HepG2 (cell line): ENCODE results near the gene KIAA1217. TPM values are rescaled to one million over a fixed set of nuclear protein-coding genes. Genes with fewer than 3 reads are reported as not detected.

Source experiments
- ATAC-seq: fragments of 200-7000 bp; cut with Tn5 transposase; 3 replicates; pipeline ENCODE4 v1.9.1; 2020; ENCODE audit warnings: mild to moderate bottlenecking, moderate library complexity
- BruUV-seq: library from RNA; stranded (reverse); fragments of 400-500 nt; replicated peaks from 2 replicates; lab custom pipeline; 2021; lab: Mats Ljungman, UMichigan
- CTCF ChIA-PET: fragments of 300-600 bp; formaldehyde crosslinking; extraction: SDS; loops from one replicate; lab custom pipeline; 2021; ENCODE audit warnings: low total read pairs, inconsistent platforms, low intra/inter-chr PET ratio; lab: Yijun Ruan, JAX
- POLR2A ChIA-PET: fragments of 350-600 bp; sonication (Branson Sonifier 250); formaldehyde crosslinking; loops from one replicate; lab custom pipeline; 2020; ENCODE audit warnings: antibody characterized with exemption, inconsistent platforms; lab: Yijun Ruan, JAX
- DNase-seq: peaks from one replicate; pipeline ENCODE4 v3.0.0-alpha.2; 2015; ENCODE audit warnings: low spot score
- FAIRE-seq: peaks from 3 replicates; lab custom pipeline; 2011; peaks lifted over from hg19 to GRCh38; lab: Jason Lieb, UNC
- H2AFZ ChIP-seq: one replicate; pipeline ENCODE4 v1.6.1; 2011; ENCODE audit warnings: low read length, inconsistent platforms
- H3K27ac ChIP-seq: fragments of 300-600 bp; 3 replicates; pipeline ENCODE4 v1.8.0; 2011; ENCODE audit warnings: mixed run types, mild to moderate bottlenecking, mixed read lengths, low read length, inconsistent platforms; ENCODE audit not compliant: insufficient read depth; ENCODE audit errors: extremely low read length
- H3K27me3 ChIP-seq, 2 experiments: fragments of 200-600 bp in 1 of 2; 2 replicates in 1 of 2; 3 replicates in 1 of 2; pipeline versions ENCODE4 v1.6.0 to v1.8.0; 2011; ENCODE audit warnings: low read length in 2 of 2, mild to moderate bottlenecking in 2 of 2, moderate library complexity in 2 of 2, inconsistent platforms in 1 of 2; ENCODE audit not compliant: insufficient read depth in 2 of 2, control insufficient read depth in 1 of 2
- H3K36me3 ChIP-seq, 2 experiments: fragments of 200-600 bp in 1 of 2; replicated peaks in 1 of 2; 2 replicates in 1 of 2; 3 replicates in 1 of 2; pipeline versions ENCODE4 v1.5.1 to v1.8.0; 2011; ENCODE audit warnings: low read length in 2 of 2, inconsistent platforms in 1 of 2; ENCODE audit not compliant: insufficient read depth in 2 of 2, control insufficient read depth in 1 of 2
- H3K4me1 ChIP-seq: 2 replicates; pipeline ENCODE4 v1.5.1; 2012; ENCODE audit warnings: low read length, inconsistent platforms; ENCODE audit not compliant: insufficient read depth
- H3K4me2 ChIP-seq: 2 replicates; pipeline ENCODE4 v1.6.0; 2011; ENCODE audit warnings: low read depth, low read length, inconsistent platforms
- H3K4me3 ChIP-seq, 3 experiments: fragments of 200-600 bp in 1 of 3; sonication (generic), shearing (Covaris generic) in 1 of 3; replicated peaks in 1 of 3; 2 replicates each; pipeline ENCODE4 v1.5.1; 2011 to 2016; ENCODE audit warnings: low read length in 3 of 3, inconsistent platforms in 2 of 3, low read depth in 2 of 3, mild to moderate bottlenecking in 2 of 3, control low read depth in 1 of 3, mixed read lengths in 1 of 3; ENCODE audit not compliant: insufficient read depth in 1 of 3
- H3K79me2 ChIP-seq: one replicate; pipeline ENCODE4 v1.6.1; 2011; ENCODE audit warnings: low read length, inconsistent platforms; ENCODE audit not compliant: insufficient read depth
- H3K9ac ChIP-seq: 2 replicates; pipeline ENCODE4 v1.6.0; 2011; ENCODE audit warnings: mild to moderate bottlenecking, low read depth, low read length, inconsistent platforms; ENCODE audit not compliant: insufficient read depth
- H3K9me3 ChIP-seq: 2 replicates; pipeline ENCODE4 v1.5.1; 2012; ENCODE audit warnings: mild to moderate bottlenecking, low read length
- H4K20me1 ChIP-seq: 2 replicates; pipeline ENCODE4 v1.6.0; 2011; ENCODE audit warnings: inconsistent platforms, mild to moderate bottlenecking, low read length, moderate library complexity; ENCODE audit not compliant: insufficient read depth
- ARNT ChIP-seq: fragments of 450-650 bp; IDR thresholded peaks from 2 replicates; pipeline ENCODE4 v1.6.1; 2017
- CBX5 ChIP-seq: sonication (generic); formaldehyde crosslinking; IDR thresholded peaks from 2 replicates; pipeline ENCODE4 v1.4.0; 2020; ENCODE audit warnings: missing genetic modification reagents, borderline replicate concordance
- GTF2F1 ChIP-seq: fragments of 150-350 bp; IDR thresholded peaks from 2 replicates; pipeline ENCODE4 v1.6.1; 2014; ENCODE audit warnings: low read length
- HOXA5 ChIP-seq: sonication (generic); formaldehyde crosslinking; IDR thresholded peaks from 2 replicates; pipeline ENCODE4 v1.4.0; 2020; ENCODE audit warnings: missing genetic modification reagents
- NFKBIZ ChIP-seq: IDR thresholded peaks from 2 replicates; pipeline ENCODE4 v1.6.1; 2018; ENCODE audit warnings: missing genetic modification reagents, missing compliant biosample characterization
- NONO ChIP-seq, 2 experiments: fragments of 450-650 bp in 1 of 2; sonication (generic) in 1 of 2; formaldehyde crosslinking in 1 of 2; IDR thresholded peaks in 1 of 2; conservative IDR thresholded peaks in 1 of 2; 2 replicates each; pipeline versions ENCODE4 v1.6.1 to v1.8.0; 2017 to 2022; ENCODE audit warnings: mild to moderate bottlenecking in 1 of 2, missing genetic modification reagents in 1 of 2, moderate library complexity in 1 of 2
- SIN3B ChIP-seq: fragments of 150-350 bp; IDR thresholded peaks from 2 replicates; pipeline ENCODE4 v1.6.1; 2014; ENCODE audit warnings: low read length
- TFDP2 ChIP-seq: sonication (generic); formaldehyde crosslinking; IDR thresholded peaks from 2 replicates; pipeline ENCODE4 v1.4.0; 2020; ENCODE audit warnings: missing genetic modification reagents
- ZNF329 ChIP-seq: sonication (generic); formaldehyde crosslinking; IDR thresholded peaks from 2 replicates; pipeline ENCODE4 v1.9.0; 2021; ENCODE audit warnings: low read depth, mild to moderate bottlenecking, missing genetic modification reagents
- ZNF512B ChIP-seq: sonication (generic); formaldehyde crosslinking; IDR thresholded peaks from 2 replicates; pipeline ENCODE4 v1.5.1; 2020; ENCODE audit warnings: missing genetic modification reagents, mild to moderate bottlenecking, borderline replicate concordance
- ZNF543 ChIP-seq: sonication (generic); formaldehyde crosslinking; IDR thresholded peaks from 2 replicates; pipeline ENCODE4 v1.4.0; 2020; ENCODE audit warnings: mild to moderate bottlenecking, missing genetic modification reagents
- ZNF616 ChIP-seq: sonication (generic); formaldehyde crosslinking; IDR thresholded peaks from 2 replicates; pipeline ENCODE4 v1.5.0; 2020; ENCODE audit warnings: low read depth, mild to moderate bottlenecking, missing genetic modification reagents
- ZNF660 ChIP-seq: sonication (generic); formaldehyde crosslinking; IDR thresholded peaks from 2 replicates; pipeline ENCODE4 v1.5.1; 2020; ENCODE audit warnings: mild to moderate bottlenecking, low read depth, missing genetic modification reagents, borderline replicate concordance
- ZNF7 ChIP-seq: IDR thresholded peaks from 2 replicates; pipeline ENCODE4 v1.6.1; 2016; ENCODE audit warnings: missing biosample characterization, missing genetic modification reagents
- WGBS: methylation state at CpG from one replicate; pipeline ENCODE4 v1.1.6; 2017; ENCODE audit warnings: low lambda C conversion rate; 5-methylcytosine and 5-hydroxymethylcytosine counted together
- in situ Hi-C: cut with HindIII; loops from 2 replicates; pipeline ENCODE4 v1.10.0; 2017; ENCODE audit warnings: low pct_unique_long_range_greater_than_20kb; ENCODE audit not compliant: extremely low pct_ligation_motif_present
- intact Hi-C: fragments of 100-400 bp; cut with micrococcal nuclease; formaldehyde crosslinking; loops from one replicate; pipeline ENCODE4 v1.10.0; 2022; ENCODE audit not compliant: unreplicated experiment
- polyA plus RNA-seq, 8 experiments: library from polyadenylated mRNA; depleted of rRNA in 3 of 8; stranded (reverse) in 7 of 8; unstranded in 1 of 8; fragments of >200 nt; fragmentation: Illumina TruSeq in 4 of 8; extraction: Trizol in 4 of 8; gene quantifications; 2 replicates each; pipeline versions ENCODE4 v1.2.1 to v1.2.3, GENCODE V29; 2011 to 2016; ENCODE audit warnings: low read depth in 4 of 8, missing spikeins in 1 of 8, mixed read lengths in 1 of 8; ENCODE audit not compliant: insufficient read depth in 1 of 8
- total RNA-seq, 5 experiments: library from RNA; depleted of rRNA; stranded (reverse); fragments of >200 nt; fragmentation: Illumina TruSeq; extraction: Trizol; gene quantifications; 2 replicates each; pipeline ENCODE4 v1.2.3, GENCODE V29; 2016; ENCODE audit warnings: low read depth in 1 of 5
- TF ChIP-seq, protein P1 (sequence below): IDR thresholded peaks from 2 replicates; pipeline ENCODE4 v1.6.1; 2016; ENCODE audit warnings: control low read depth

Gene KIAA1217
- total and polyA plus RNA-seq, 2 of the 13 experiments (the other 11 are each of a cell fraction or from before 2014, with no cell fraction given) = 4.6 to 10.9 TPM

DNA sequence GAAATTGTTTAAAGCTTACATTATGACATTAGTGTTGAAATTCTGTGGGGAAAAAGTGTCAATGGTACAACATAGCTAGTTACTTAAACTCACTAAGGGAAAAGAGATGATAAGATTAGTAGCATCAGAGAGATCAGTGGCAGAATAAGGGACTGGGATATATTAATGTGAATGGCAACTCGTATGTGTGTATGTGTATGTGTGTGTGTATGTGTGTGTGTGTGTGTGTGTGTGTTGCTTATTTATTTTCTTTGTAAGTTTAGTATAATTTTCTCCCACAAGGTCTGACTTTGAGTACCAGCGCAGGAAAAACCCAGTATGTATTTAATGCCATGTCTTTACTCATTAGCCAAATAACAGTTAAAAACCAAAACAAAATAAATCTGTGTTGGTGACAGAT is 258.7 kb downstream of the KIAA1217 start:
- in situ Hi-C loops (no loop called here), intact Hi-C loops (loop anchor here (10.0 kb wide), 1 partner anchor 87 kb away; no protein-coding TSS in a partner anchor)
- BruUV-seq = no TSS peak
- ChIA-PET CTCF (no interaction called here), POLR2A (no interaction called here)
- 66% methylated on average over 2 of the region's 2 CpGs for WGBS
- H3K4me3 ChIP-seq = peak overlapping the region; percentile 63 to 72 (median 67); a peak in 4 of 6 replicates
- H3K4me2 ChIP-seq = peak overlapping the region; percentile 95
- no peak for TF ChIP-seq NFKBIZ (CRISPR knock-in tag)
- no peak for TF ChIP-seq CBX5 (CRISPR knock-in tag)
- TF ChIP-seq HOXA5 (CRISPR knock-in tag) = no peak
- TF ChIP-seq ZNF512B (CRISPR knock-in tag) = no peak
- no peak for TF ChIP-seq SIN3B
- no peak for TF ChIP-seq NONO (IDR thresholded peaks at IDR 0.05)
- TF ChIP-seq NONO (CRISPR knock-in tag; conservative IDR thresholded peaks at IDR 0.05) = no peak
- no peak for TF ChIP-seq TFDP2 (CRISPR knock-in tag)
- TF ChIP-seq ZNF7 (CRISPR knock-in tag) = no peak
- TF ChIP-seq, protein P1, sequence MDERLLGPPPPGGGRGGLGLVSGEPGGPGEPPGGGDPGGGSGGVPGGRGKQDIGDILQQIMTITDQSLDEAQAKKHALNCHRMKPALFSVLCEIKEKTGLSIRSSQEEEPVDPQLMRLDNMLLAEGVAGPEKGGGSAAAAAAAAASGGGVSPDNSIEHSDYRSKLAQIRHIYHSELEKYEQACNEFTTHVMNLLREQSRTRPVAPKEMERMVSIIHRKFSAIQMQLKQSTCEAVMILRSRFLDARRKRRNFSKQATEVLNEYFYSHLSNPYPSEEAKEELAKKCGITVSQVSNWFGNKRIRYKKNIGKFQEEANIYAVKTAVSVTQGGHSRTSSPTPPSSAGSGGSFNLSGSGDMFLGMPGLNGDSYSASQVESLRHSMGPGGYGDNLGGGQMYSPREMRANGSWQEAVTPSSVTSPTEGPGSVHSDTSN (CRISPR knock-in tag) = no peak
- TF ChIP-seq ZNF616 (CRISPR knock-in tag) = no peak
- no peak for TF ChIP-seq ZNF329 (CRISPR knock-in tag)
- TF ChIP-seq ZNF660 = no peak
- TF ChIP-seq GTF2F1 = no peak
- TF ChIP-seq ZNF543 = no peak
- no peak for TF ChIP-seq ARNT
- H4K20me1 ChIP-seq = no peaks in the 10 kb centered on the region
- no peaks in the 10 kb centered on the region for H3K27me3 ChIP-seq
- H3K4me1 ChIP-seq = peaks cover 53% of the 10 kb centered on the region
- H3K36me3 ChIP-seq = peaks cover 2 to 3% of the 10 kb centered on the region in 2 experiments; a peak in 2 of 5 replicates
- H3K9me3 ChIP-seq = no peaks in the 10 kb centered on the region
- H3K79me2 ChIP-seq = peaks cover 28% of the 10 kb centered on the region
- no peak for DNase-seq
- H3K27ac ChIP-seq = peak overlapping the region; percentile 94
- FAIRE-seq = no peak
- H3K9ac ChIP-seq = peak overlapping the region; percentile 75; the same call in 1 of the 2 replicates
- ATAC-seq = no peak
- no peak overlapping the region for H2AFZ ChIP-seq
